K562 (cell line): Measurements from ENCODE around the gene EME2. TPM values are rescaled to one million over a fixed set of nuclear protein-coding genes. Genes with fewer than 3 reads are reported as not detected.

Source experiments
- CEBPG ChIP-seq, 3 experiments: fragments of 200-800 bp in 1 of 3; sonication (Bioruptor generic) in 1 of 3; sonication (generic) in 1 of 3; formaldehyde crosslinking in 1 of 3; IDR thresholded peaks in 2 of 3; conservative IDR thresholded peaks in 1 of 3; 2 replicates each; pipeline versions ENCODE4 v1.6.1 to v1.8.0; 2016 to 2022; ENCODE audit warnings: missing compliant biosample characterization in 2 of 3, missing genetic modification characterization in 2 of 3, mild to moderate bottlenecking in 1 of 3, missing genetic modification reagents in 1 of 3
- CREB1 ChIP-seq, 2 experiments: sonication (generic) in 1 of 2; formaldehyde crosslinking in 1 of 2; IDR thresholded peaks; 2 replicates each; pipeline versions ENCODE4 v1.6.1 to v1.8.0; 2012 to 2022; ENCODE audit warnings: inconsistent platforms in 1 of 2, mild to moderate bottlenecking in 1 of 2, missing genetic modification reagents in 1 of 2, moderate library complexity in 1 of 2
- GATAD2B ChIP-seq: fragments of 450-650 bp; IDR thresholded peaks from 2 replicates; pipeline ENCODE4 v1.6.1; 2017; ENCODE audit warnings: mild to moderate bottlenecking, borderline replicate concordance
- HDAC1 ChIP-seq, 2 experiments: fragments of 450-650 bp; IDR thresholded peaks; 2 replicates each; pipeline ENCODE4 v1.6.1; 2016 to 2017; ENCODE audit warnings: inconsistent platforms in 1 of 2, mild to moderate bottlenecking in 1 of 2, moderate library complexity in 1 of 2
- MEIS2 ChIP-seq: fragments of 450-650 bp; IDR thresholded peaks from 2 replicates; pipeline ENCODE4 v1.6.1; 2014; ENCODE audit warnings: mild to moderate bottlenecking; ENCODE audit not compliant: partially characterized antibody
- PHTF2 ChIP-seq: fragments of 250-450 bp; sonication (Bioruptor Pico); IDR thresholded peaks from 2 replicates; pipeline ENCODE4 v1.5.0; 2021; ENCODE audit warnings: mild to moderate bottlenecking
- TAF15 ChIP-seq: fragments of 200-400 bp; formaldehyde crosslinking; IDR thresholded peaks from 2 replicates; pipeline ENCODE4 v1.6.1; 2017; ENCODE audit warnings: mild to moderate bottlenecking, low read depth, low read length, moderate library complexity
- polyA plus RNA-seq, 8 experiments: library from polyadenylated mRNA; depleted of rRNA in 4 of 8; stranded (reverse) in 5 of 8; unstranded in 3 of 8; fragments of >200 nt; fragmentation: Nextera tagmentation in 2 of 8; fragmentation: Illumina TruSeq in 1 of 8; extraction: Ambion mirVana in 2 of 8; extraction: Trizol in 1 of 8; gene quantifications; 2 replicates each; pipeline versions ENCODE4 v1.2.1 to v1.2.3, GENCODE V29; 2011 to 2014; ENCODE audit warnings: inconsistent platforms in 1 of 8, missing spikeins in 1 of 8
- total RNA-seq, 7 experiments: library from RNA; depleted of rRNA in 6 of 7; stranded (reverse); fragments of >200 nt in 6 of 7; fragmentation: Illumina TruSeq in 2 of 7; extraction: Trizol in 2 of 7; gene quantifications; 2 replicates each; pipeline versions ENCODE4 v1.2.1 to v1.2.3, GENCODE V29; 2011 to 2021; ENCODE audit warnings: low replicate concordance in 1 of 7
- TF ChIP-seq, protein P1 (sequence below): sonication (generic); formaldehyde crosslinking; IDR thresholded peaks from 2 replicates; pipeline ENCODE4 v1.8.0; 2023; ENCODE audit warnings: missing genetic modification reagents, mild to moderate bottlenecking, borderline replicate concordance
- TF ChIP-seq, protein P2 (sequence below): fragments of 450-650 bp; formaldehyde crosslinking; conservative IDR thresholded peaks from 2 replicates; pipeline ENCODE4 v1.4.0; 2022; ENCODE audit warnings: mild to moderate bottlenecking, missing genetic modification characterization
- TF ChIP-seq, protein P3 (sequence below): sonication (generic); formaldehyde crosslinking; IDR thresholded peaks from 2 replicates; pipeline ENCODE4 v1.8.0; 2023; ENCODE audit warnings: mild to moderate bottlenecking, missing genetic modification reagents
- TF ChIP-seq, protein P4 (sequence below): fragments of 250-450 bp; sonication (Bioruptor Pico); IDR thresholded peaks from 2 replicates; pipeline ENCODE4 v1.5.0; 2020; ENCODE audit warnings: mild to moderate bottlenecking

The EME2 gene
- total and polyA plus RNA-seq, 9 of the 15 experiments (the other 6 are each of a cell fraction or from before 2014, with no cell fraction given), result 0.35 to 19.9 (median 3.5) TPM

DNA sequence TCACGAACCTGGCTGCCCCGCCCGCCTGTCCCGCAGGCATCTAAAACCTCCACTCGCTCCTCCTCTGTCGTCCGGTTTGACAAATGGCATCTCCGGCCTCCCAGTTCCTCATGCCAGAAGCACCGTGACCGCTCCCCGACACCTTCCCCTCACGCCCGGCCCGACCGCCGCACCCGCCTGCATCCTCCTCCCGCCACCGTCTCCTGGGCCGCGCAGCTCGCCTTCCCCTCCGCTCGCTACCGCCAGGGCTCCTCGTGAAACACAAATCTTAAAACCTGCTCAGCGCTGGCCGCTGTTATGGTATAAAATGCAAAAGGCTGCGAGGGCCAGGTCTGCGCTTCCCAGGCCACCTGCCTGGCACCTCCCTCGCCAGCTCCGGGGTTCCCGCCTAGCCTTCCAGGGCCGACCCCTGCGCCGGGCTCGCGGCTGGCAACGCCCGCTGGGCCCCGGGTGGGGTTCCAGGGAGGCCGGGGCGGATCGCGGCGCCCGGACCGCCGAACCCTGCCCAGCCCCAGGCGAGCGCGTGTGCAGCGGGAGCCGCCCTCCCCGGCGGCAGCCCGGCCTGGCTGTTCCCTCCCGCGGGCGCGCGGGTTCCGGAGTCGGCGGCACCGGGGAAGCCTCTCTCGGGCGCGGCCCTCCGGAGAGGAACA lies 9.3 kb downstream of the EME2 start (continued):
- TF ChIP-seq, protein P1, sequence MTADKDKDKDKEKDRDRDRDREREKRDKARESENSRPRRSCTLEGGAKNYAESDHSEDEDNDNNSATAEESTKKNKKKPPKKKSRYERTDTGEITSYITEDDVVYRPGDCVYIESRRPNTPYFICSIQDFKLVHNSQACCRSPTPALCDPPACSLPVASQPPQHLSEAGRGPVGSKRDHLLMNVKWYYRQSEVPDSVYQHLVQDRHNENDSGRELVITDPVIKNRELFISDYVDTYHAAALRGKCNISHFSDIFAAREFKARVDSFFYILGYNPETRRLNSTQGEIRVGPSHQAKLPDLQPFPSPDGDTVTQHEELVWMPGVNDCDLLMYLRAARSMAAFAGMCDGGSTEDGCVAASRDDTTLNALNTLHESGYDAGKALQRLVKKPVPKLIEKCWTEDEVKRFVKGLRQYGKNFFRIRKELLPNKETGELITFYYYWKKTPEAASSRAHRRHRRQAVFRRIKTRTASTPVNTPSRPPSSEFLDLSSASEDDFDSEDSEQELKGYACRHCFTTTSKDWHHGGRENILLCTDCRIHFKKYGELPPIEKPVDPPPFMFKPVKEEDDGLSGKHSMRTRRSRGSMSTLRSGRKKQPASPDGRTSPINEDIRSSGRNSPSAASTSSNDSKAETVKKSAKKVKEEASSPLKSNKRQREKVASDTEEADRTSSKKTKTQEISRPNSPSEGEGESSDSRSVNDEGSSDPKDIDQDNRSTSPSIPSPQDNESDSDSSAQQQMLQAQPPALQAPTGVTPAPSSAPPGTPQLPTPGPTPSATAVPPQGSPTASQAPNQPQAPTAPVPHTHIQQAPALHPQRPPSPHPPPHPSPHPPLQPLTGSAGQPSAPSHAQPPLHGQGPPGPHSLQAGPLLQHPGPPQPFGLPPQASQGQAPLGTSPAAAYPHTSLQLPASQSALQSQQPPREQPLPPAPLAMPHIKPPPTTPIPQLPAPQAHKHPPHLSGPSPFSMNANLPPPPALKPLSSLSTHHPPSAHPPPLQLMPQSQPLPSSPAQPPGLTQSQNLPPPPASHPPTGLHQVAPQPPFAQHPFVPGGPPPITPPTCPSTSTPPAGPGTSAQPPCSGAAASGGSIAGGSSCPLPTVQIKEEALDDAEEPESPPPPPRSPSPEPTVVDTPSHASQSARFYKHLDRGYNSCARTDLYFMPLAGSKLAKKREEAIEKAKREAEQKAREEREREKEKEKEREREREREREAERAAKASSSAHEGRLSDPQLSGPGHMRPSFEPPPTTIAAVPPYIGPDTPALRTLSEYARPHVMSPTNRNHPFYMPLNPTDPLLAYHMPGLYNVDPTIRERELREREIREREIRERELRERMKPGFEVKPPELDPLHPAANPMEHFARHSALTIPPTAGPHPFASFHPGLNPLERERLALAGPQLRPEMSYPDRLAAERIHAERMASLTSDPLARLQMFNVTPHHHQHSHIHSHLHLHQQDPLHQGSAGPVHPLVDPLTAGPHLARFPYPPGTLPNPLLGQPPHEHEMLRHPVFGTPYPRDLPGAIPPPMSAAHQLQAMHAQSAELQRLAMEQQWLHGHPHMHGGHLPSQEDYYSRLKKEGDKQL (CRISPR knock-in tag), result no peak
- TF ChIP-seq, protein P2, sequence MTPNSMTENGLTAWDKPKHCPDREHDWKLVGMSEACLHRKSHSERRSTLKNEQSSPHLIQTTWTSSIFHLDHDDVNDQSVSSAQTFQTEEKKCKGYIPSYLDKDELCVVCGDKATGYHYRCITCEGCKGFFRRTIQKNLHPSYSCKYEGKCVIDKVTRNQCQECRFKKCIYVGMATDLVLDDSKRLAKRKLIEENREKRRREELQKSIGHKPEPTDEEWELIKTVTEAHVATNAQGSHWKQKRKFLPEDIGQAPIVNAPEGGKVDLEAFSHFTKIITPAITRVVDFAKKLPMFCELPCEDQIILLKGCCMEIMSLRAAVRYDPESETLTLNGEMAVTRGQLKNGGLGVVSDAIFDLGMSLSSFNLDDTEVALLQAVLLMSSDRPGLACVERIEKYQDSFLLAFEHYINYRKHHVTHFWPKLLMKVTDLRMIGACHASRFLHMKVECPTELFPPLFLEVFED (CRISPR knock-in tag), result no peak
- TF ChIP-seq, protein P3, sequence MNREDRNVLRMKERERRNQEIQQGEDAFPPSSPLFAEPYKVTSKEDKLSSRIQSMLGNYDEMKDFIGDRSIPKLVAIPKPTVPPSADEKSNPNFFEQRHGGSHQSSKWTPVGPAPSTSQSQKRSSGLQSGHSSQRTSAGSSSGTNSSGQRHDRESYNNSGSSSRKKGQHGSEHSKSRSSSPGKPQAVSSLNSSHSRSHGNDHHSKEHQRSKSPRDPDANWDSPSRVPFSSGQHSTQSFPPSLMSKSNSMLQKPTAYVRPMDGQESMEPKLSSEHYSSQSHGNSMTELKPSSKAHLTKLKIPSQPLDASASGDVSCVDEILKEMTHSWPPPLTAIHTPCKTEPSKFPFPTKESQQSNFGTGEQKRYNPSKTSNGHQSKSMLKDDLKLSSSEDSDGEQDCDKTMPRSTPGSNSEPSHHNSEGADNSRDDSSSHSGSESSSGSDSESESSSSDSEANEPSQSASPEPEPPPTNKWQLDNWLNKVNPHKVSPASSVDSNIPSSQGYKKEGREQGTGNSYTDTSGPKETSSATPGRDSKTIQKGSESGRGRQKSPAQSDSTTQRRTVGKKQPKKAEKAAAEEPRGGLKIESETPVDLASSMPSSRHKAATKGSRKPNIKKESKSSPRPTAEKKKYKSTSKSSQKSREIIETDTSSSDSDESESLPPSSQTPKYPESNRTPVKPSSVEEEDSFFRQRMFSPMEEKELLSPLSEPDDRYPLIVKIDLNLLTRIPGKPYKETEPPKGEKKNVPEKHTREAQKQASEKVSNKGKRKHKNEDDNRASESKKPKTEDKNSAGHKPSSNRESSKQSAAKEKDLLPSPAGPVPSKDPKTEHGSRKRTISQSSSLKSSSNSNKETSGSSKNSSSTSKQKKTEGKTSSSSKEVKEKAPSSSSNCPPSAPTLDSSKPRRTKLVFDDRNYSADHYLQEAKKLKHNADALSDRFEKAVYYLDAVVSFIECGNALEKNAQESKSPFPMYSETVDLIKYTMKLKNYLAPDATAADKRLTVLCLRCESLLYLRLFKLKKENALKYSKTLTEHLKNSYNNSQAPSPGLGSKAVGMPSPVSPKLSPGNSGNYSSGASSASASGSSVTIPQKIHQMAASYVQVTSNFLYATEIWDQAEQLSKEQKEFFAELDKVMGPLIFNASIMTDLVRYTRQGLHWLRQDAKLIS (CRISPR knock-in tag), result no peak
- TF ChIP-seq PHTF2 (no peak), CREB1 (IDR thresholded peaks at IDR 0.05) (no peak), CREB1 (CRISPR knock-in tag; IDR thresholded peaks at IDR 0.05) (no peak; the same call in 1 of the 2 replicates), HDAC1 (IDR thresholded peaks at IDR 0.05) (peak in 1 of 2 experiments; percentile 26; a peak in 2 of 4 replicates), MEIS2 (no peak), TAF15 (no peak), GATAD2B (peak; percentile 70; the same call in 1 of the 2 replicates), CEBPG (CRISPR knock-in tag; IDR thresholded peaks at IDR 0.05) (no peak), CEBPG (tag; conservative IDR thresholded peaks at IDR 0.05 in 1 of 2, IDR thresholded peaks at IDR 0.05 in 1 of 2) (no peak)
- TF ChIP-seq, protein P4, sequence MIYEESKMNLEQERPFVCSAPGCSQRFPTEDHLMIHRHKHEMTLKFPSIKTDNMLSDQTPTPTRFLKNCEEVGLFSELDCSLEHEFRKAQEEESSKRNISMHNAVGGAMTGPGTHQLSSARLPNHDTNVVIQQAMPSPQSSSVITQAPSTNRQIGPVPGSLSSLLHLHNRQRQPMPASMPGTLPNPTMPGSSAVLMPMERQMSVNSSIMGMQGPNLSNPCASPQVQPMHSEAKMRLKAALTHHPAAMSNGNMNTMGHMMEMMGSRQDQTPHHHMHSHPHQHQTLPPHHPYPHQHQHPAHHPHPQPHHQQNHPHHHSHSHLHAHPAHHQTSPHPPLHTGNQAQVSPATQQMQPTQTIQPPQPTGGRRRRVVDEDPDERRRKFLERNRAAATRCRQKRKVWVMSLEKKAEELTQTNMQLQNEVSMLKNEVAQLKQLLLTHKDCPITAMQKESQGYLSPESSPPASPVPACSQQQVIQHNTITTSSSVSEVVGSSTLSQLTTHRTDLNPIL (CRISPR knock-in tag), result no peak
